ENCODE measurements around the gene HSPA12A. TPM values are rescaled to one million over a fixed set of nuclear protein-coding genes. Genes with fewer than 3 reads are reported as not detected.

Gene HSPA12A
- total RNA-seq, 6 donors from 2014 or later: 4.2 to 11.6 (median 6.1) TPM

GRCh38 chr10:116783011-116783655 is 40.8 kb upstream of the HSPA12A start:
- Histone ChIP-seq H3K27me3 (no peaks in the 10 kb centered on the region), H3K4me1 (peaks cover 3 to 8% (median 5%) of the 10 kb centered on the region in 4 donors), H3K27ac (no peak overlapping the region), H3K9me3 (no peaks in the 10 kb centered on the region), H3K4me3 (no peak overlapping the region), H3K36me3 (no peaks in the 10 kb centered on the region)
- ATAC-seq (ENCODE audit: low FRiP score in 2 of 2) (no peak), DNase-seq (no peak)
- 79 to 87% methylated on average over 12 to 13 of the region's 13 CpGs for WGBS, 2 donors
- TF ChIP-seq EP300 (IDR thresholded peaks at IDR 0.05) (no peak), CTCF (IDR thresholded peaks at IDR 0.05) (no peak), POLR2A (IDR thresholded peaks at IDR 0.05) (no peak), POLR2AphosphoS5 (IDR thresholded peaks at IDR 0.05) (no peak)

- 59 to 71% methylated on average over 7 of the region's 7 CpGs for WGBS, 2 donors
- no peak for DNase-seq
Measured at GRCh38 chr10:116781370-116781884, 39.1 kb upstream of the HSPA12A start.

GRCh38 chr10:116780691-116781205 is 38.4 kb upstream of the HSPA12A start:
- H3K36me3 ChIP-seq: no peaks in the 10 kb centered on the region
- no peaks in the 10 kb centered on the region for H3K27me3 ChIP-seq
- no peak overlapping the region for H3K4me3 ChIP-seq
- H3K27ac ChIP-seq: no peak overlapping the region
- H3K9me3 ChIP-seq: no peaks in the 10 kb centered on the region
- WGBS, 2 donors: 81 to 95% methylated on average over 3 of the region's 3 CpGs
- ATAC-seq (ENCODE audit: low FRiP score in 2 of 2) (no peak), DNase-seq (no peak)
- no peak for TF ChIP-seq CTCF (IDR thresholded peaks at IDR 0.05)
- no peak for TF ChIP-seq POLR2A (IDR thresholded peaks at IDR 0.05)
- no peak for TF ChIP-seq POLR2AphosphoS5 (IDR thresholded peaks at IDR 0.05)
- no peak for TF ChIP-seq EP300 (IDR thresholded peaks at IDR 0.05)
- no peaks in the 10 kb centered on the region for H3K4me1 ChIP-seq

More at GRCh38 chr10:116781370-116781884, 39.1 kb upstream of the HSPA12A start:
- no peaks in the 10 kb centered on the region for H3K36me3 ChIP-seq
- H3K27me3 ChIP-seq: no peaks in the 10 kb centered on the region
- H3K9me3 ChIP-seq: no peaks in the 10 kb centered on the region
- H3K4me1 ChIP-seq: no peaks in the 10 kb centered on the region
- no peak for ATAC-seq (ENCODE audit: low FRiP score in 2 of 2)
- H3K4me3 ChIP-seq: no peak overlapping the region
- no peak overlapping the region for H3K27ac ChIP-seq
- no peak for TF ChIP-seq EP300 (IDR thresholded peaks at IDR 0.05)
- no peak for TF ChIP-seq POLR2AphosphoS5 (IDR thresholded peaks at IDR 0.05)
- no peak for TF ChIP-seq CTCF (IDR thresholded peaks at IDR 0.05)
- no peak for TF ChIP-seq POLR2A (IDR thresholded peaks at IDR 0.05)

- Histone ChIP-seq H3K36me3 (no peaks in the 10 kb centered on the region), H3K27me3 (no peaks in the 10 kb centered on the region), H3K9me3 (no peaks in the 10 kb centered on the region), H3K27ac (no peak overlapping the region), H3K4me1 (no peaks in the 10 kb centered on the region), H3K4me3 (no peak overlapping the region)
- TF ChIP-seq POLR2A (IDR thresholded peaks at IDR 0.05) (no peak), POLR2AphosphoS5 (IDR thresholded peaks at IDR 0.05) (no peak), EP300 (IDR thresholded peaks at IDR 0.05) (no peak), CTCF (IDR thresholded peaks at IDR 0.05) (no peak)
- no peak for DNase-seq
- ATAC-seq (ENCODE audit: low FRiP score in 2 of 2): no peak
- 80 to 89% methylated on average over 11 to 16 of the region's 16 CpGs for WGBS, 2 donors
Measured at GRCh38 chr10:116779076-116779687, 36.8 kb upstream of the HSPA12A start.

Measured in upper lobe of left lung (tissue), 6 donors.